HepG2 (cell line): ENCODE measurements around the gene GUK1. TPM values are rescaled to one million over a fixed set of nuclear protein-coding genes. Genes with fewer than 3 reads are reported as not detected.
A peak's percentile ranks its signal among the peaks of the same experiment; 100 is the strongest.

Experiments used
- ATAC-seq: fragments of 200-7000 bp; cut with Tn5 transposase; 3 replicates; pipeline ENCODE4 v1.9.1; 2020; ENCODE audit warnings: mild to moderate bottlenecking, moderate library complexity
- BruUV-seq: library from RNA; stranded (reverse); fragments of 400-500 nt; replicated peaks from 2 replicates; lab custom pipeline; 2021; lab: Mats Ljungman, UMichigan
- CTCF ChIA-PET: fragments of 300-600 bp; formaldehyde crosslinking; extraction: SDS; loops from one replicate; lab custom pipeline; 2021; ENCODE audit warnings: low total read pairs, inconsistent platforms, low intra/inter-chr PET ratio; lab: Yijun Ruan, JAX
- POLR2A ChIA-PET: fragments of 350-600 bp; sonication (Branson Sonifier 250); formaldehyde crosslinking; loops from one replicate; lab custom pipeline; 2020; ENCODE audit warnings: antibody characterized with exemption, inconsistent platforms; lab: Yijun Ruan, JAX
- DNase-seq: peaks from one replicate; pipeline ENCODE4 v3.0.0-alpha.2; 2015; ENCODE audit warnings: low spot score
- FAIRE-seq: peaks from 3 replicates; lab custom pipeline; 2011; peaks lifted over from hg19 to GRCh38; lab: Jason Lieb, UNC
- H2AFZ ChIP-seq: one replicate; pipeline ENCODE4 v1.6.1; 2011; ENCODE audit warnings: low read length, inconsistent platforms
- H3K27ac ChIP-seq: fragments of 300-600 bp; 3 replicates; pipeline ENCODE4 v1.8.0; 2011; ENCODE audit warnings: mixed run types, mild to moderate bottlenecking, mixed read lengths, low read length, inconsistent platforms; ENCODE audit not compliant: insufficient read depth; ENCODE audit errors: extremely low read length
- H3K27me3 ChIP-seq, 2 experiments: fragments of 200-600 bp in 1 of 2; 2 replicates in 1 of 2; 3 replicates in 1 of 2; pipeline versions ENCODE4 v1.6.0 to v1.8.0; 2011; ENCODE audit warnings: low read length in 2 of 2, mild to moderate bottlenecking in 2 of 2, moderate library complexity in 2 of 2, inconsistent platforms in 1 of 2; ENCODE audit not compliant: insufficient read depth in 2 of 2, control insufficient read depth in 1 of 2
- H3K36me3 ChIP-seq, 2 experiments: fragments of 200-600 bp in 1 of 2; replicated peaks in 1 of 2; 2 replicates in 1 of 2; 3 replicates in 1 of 2; pipeline versions ENCODE4 v1.5.1 to v1.8.0; 2011; ENCODE audit warnings: low read length in 2 of 2, inconsistent platforms in 1 of 2; ENCODE audit not compliant: insufficient read depth in 2 of 2, control insufficient read depth in 1 of 2
- H3K4me1 ChIP-seq: 2 replicates; pipeline ENCODE4 v1.5.1; 2012; ENCODE audit warnings: low read length, inconsistent platforms; ENCODE audit not compliant: insufficient read depth
- H3K4me2 ChIP-seq: 2 replicates; pipeline ENCODE4 v1.6.0; 2011; ENCODE audit warnings: low read depth, low read length, inconsistent platforms
- H3K4me3 ChIP-seq, 3 experiments: fragments of 200-600 bp in 1 of 3; sonication (generic), shearing (Covaris generic) in 1 of 3; replicated peaks in 1 of 3; 2 replicates each; pipeline ENCODE4 v1.5.1; 2011 to 2016; ENCODE audit warnings: low read length in 3 of 3, inconsistent platforms in 2 of 3, low read depth in 2 of 3, mild to moderate bottlenecking in 2 of 3, control low read depth in 1 of 3, mixed read lengths in 1 of 3; ENCODE audit not compliant: insufficient read depth in 1 of 3
- H3K79me2 ChIP-seq: one replicate; pipeline ENCODE4 v1.6.1; 2011; ENCODE audit warnings: low read length, inconsistent platforms; ENCODE audit not compliant: insufficient read depth
- H3K9ac ChIP-seq: 2 replicates; pipeline ENCODE4 v1.6.0; 2011; ENCODE audit warnings: mild to moderate bottlenecking, low read depth, low read length, inconsistent platforms; ENCODE audit not compliant: insufficient read depth
- H3K9me3 ChIP-seq: 2 replicates; pipeline ENCODE4 v1.5.1; 2012; ENCODE audit warnings: mild to moderate bottlenecking, low read length
- H4K20me1 ChIP-seq: 2 replicates; pipeline ENCODE4 v1.6.0; 2011; ENCODE audit warnings: inconsistent platforms, mild to moderate bottlenecking, low read length, moderate library complexity; ENCODE audit not compliant: insufficient read depth
- ARID4A ChIP-seq: sonication (generic); formaldehyde crosslinking; IDR thresholded peaks from 2 replicates; pipeline ENCODE4 v1.5.0; 2020; ENCODE audit warnings: mild to moderate bottlenecking, missing genetic modification reagents, borderline replicate concordance
- GATAD2A ChIP-seq: IDR thresholded peaks from 2 replicates; pipeline ENCODE4 v1.6.1; 2016
- HOXA3 ChIP-seq: sonication (generic); formaldehyde crosslinking; IDR thresholded peaks from 2 replicates; pipeline ENCODE4 v1.5.0; 2020; ENCODE audit warnings: missing genetic modification reagents
- NCOA2 ChIP-seq: sonication (generic); formaldehyde crosslinking; IDR thresholded peaks from 2 replicates; pipeline ENCODE4 v1.8.0; 2022; ENCODE audit warnings: inconsistent platforms
- NCOA5 ChIP-seq: sonication (generic); formaldehyde crosslinking; IDR thresholded peaks from 2 replicates; pipeline ENCODE4 v1.4.0; 2020; ENCODE audit warnings: missing genetic modification reagents
- PHF21A ChIP-seq: sonication (generic); formaldehyde crosslinking; IDR thresholded peaks from 2 replicates; pipeline ENCODE4 v1.5.0; 2020; ENCODE audit warnings: mild to moderate bottlenecking, missing genetic modification reagents
- SIX1 ChIP-seq: sonication (generic); formaldehyde crosslinking; IDR thresholded peaks from 2 replicates; pipeline ENCODE4 v1.4.0; 2020; ENCODE audit warnings: missing genetic modification reagents, borderline replicate concordance
- SOX13 ChIP-seq, 3 experiments: fragments of 450-650 bp in 1 of 3; sonication (generic) in 1 of 3; formaldehyde crosslinking in 1 of 3; IDR thresholded peaks in 2 of 3; conservative IDR thresholded peaks in 1 of 3; 2 replicates each; pipeline versions ENCODE4 v1.5.0 to v1.6.1; 2016 to 2020; ENCODE audit warnings: antibody characterized with exemption in 1 of 3, mild to moderate bottlenecking in 1 of 3, missing compliant biosample characterization in 1 of 3, missing genetic modification reagents in 1 of 3, moderate library complexity in 1 of 3
- SOX6 ChIP-seq, 2 experiments: fragments of 450-650 bp in 1 of 2; sonication (generic) in 1 of 2; formaldehyde crosslinking in 1 of 2; IDR thresholded peaks; 2 replicates each; pipeline versions ENCODE4 v1.4.0 to v1.6.1; 2017 to 2020; ENCODE audit warnings: antibody characterized with exemption in 1 of 2, mild to moderate bottlenecking in 1 of 2, missing genetic modification reagents in 1 of 2
- ZBTB42 ChIP-seq: sonication (generic); formaldehyde crosslinking; IDR thresholded peaks from 2 replicates; pipeline ENCODE4 v1.5.0; 2020; ENCODE audit warnings: mild to moderate bottlenecking, missing genetic modification reagents
- ZBTB7B ChIP-seq: sonication (generic); formaldehyde crosslinking; IDR thresholded peaks from 2 replicates; pipeline ENCODE4 v1.4.0; 2020; ENCODE audit warnings: missing genetic modification reagents
- ZFY ChIP-seq: sonication (generic); formaldehyde crosslinking; IDR thresholded peaks from 2 replicates; pipeline ENCODE4 v1.4.0; 2020; ENCODE audit warnings: missing genetic modification reagents
- ZNF333 ChIP-seq: sonication (generic); formaldehyde crosslinking; IDR thresholded peaks from 2 replicates; pipeline ENCODE4 v1.4.0; 2020; ENCODE audit warnings: mild to moderate bottlenecking, missing genetic modification reagents, borderline replicate concordance
- ZNF451 ChIP-seq: sonication (generic); formaldehyde crosslinking; IDR thresholded peaks from 2 replicates; pipeline ENCODE4 v1.5.0; 2020; ENCODE audit warnings: mild to moderate bottlenecking, missing genetic modification reagents
- ZNF563 ChIP-seq: sonication (generic); formaldehyde crosslinking; IDR thresholded peaks from 2 replicates; pipeline ENCODE4 v1.8.0; 2022; ENCODE audit warnings: mild to moderate bottlenecking, moderate library complexity, missing genetic modification reagents
- WGBS: methylation state at CpG from one replicate; pipeline ENCODE4 v1.1.6; 2017; ENCODE audit warnings: low lambda C conversion rate; 5-methylcytosine and 5-hydroxymethylcytosine counted together
- in situ Hi-C: cut with HindIII; loops from 2 replicates; pipeline ENCODE4 v1.10.0; 2017; ENCODE audit warnings: low pct_unique_long_range_greater_than_20kb; ENCODE audit not compliant: extremely low pct_ligation_motif_present
- intact Hi-C: fragments of 100-400 bp; cut with micrococcal nuclease; formaldehyde crosslinking; loops from one replicate; pipeline ENCODE4 v1.10.0; 2022; ENCODE audit not compliant: unreplicated experiment
- polyA plus RNA-seq, 8 experiments: library from polyadenylated mRNA; depleted of rRNA in 3 of 8; stranded (reverse) in 7 of 8; unstranded in 1 of 8; fragments of >200 nt; fragmentation: Illumina TruSeq in 4 of 8; extraction: Trizol in 4 of 8; gene quantifications; 2 replicates each; pipeline versions ENCODE4 v1.2.1 to v1.2.3, GENCODE V29; 2011 to 2016; ENCODE audit warnings: low read depth in 4 of 8, missing spikeins in 1 of 8, mixed read lengths in 1 of 8; ENCODE audit not compliant: insufficient read depth in 1 of 8
- total RNA-seq, 5 experiments: library from RNA; depleted of rRNA; stranded (reverse); fragments of >200 nt; fragmentation: Illumina TruSeq; extraction: Trizol; gene quantifications; 2 replicates each; pipeline ENCODE4 v1.2.3, GENCODE V29; 2016; ENCODE audit warnings: low read depth in 1 of 5
- TF ChIP-seq, protein P1 (sequence below): sonication (generic); formaldehyde crosslinking; IDR thresholded peaks from 2 replicates; pipeline ENCODE4 v1.4.0; 2020; ENCODE audit warnings: missing genetic modification reagents

The GUK1 gene
- total and polyA plus RNA-seq, 2 of the 13 experiments (the other 11 are each of a cell fraction or from before 2014, with no cell fraction given), result 116 to 154 TPM

DNA sequence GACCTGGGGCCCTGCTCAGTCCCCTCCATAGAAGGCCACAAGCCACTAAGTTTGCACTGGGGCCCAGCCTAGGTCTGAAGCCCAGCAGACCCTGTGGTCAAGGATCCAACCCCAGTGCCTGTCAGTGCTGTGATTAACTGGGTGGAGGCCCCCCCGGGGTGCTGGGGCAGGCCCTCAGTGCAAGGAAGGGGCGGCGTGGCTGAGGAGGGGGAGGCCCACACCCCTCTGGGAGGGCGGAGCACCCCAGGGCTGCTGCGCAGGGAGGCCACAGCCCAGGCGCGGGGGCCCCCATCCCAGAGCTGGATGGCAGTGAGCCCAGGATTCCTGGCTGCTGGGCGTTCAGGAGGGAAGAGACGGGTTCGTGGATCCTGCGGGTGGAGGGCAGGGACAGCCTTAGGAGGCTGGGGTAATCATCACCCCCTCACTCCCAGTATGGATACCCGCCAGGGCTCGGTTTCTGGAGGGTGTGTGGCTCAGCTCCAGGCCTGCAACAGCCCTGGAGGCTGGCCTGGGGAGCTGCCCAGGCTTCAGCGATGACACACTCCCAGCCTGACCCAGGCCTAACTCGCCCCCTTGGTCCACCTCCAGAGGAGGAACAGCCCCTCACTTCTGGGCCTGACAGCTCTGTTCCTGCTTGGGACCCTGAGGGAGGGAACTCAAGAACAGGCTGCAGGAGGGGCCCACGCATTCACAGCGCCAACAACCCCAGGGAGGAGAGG lies 10.5 kb downstream of the GUK1 start:
- Histone ChIP-seq H2AFZ (no peak overlapping the region), H3K36me3 (peaks cover 2 to 12% of the 10 kb centered on the region in 2 experiments; a peak in 3 of 5 replicates), H3K27me3 (no peaks in the 10 kb centered on the region), H3K9me3 (no peaks in the 10 kb centered on the region), H3K79me2 (peaks cover 15% of the 10 kb centered on the region), H3K4me1 (peaks cover 34% of the 10 kb centered on the region), H3K4me3 (peak overlapping the region; percentile 54 to 78 (median 63)), H3K4me2 (peak overlapping the region; percentile 96), H3K9ac (peak overlapping the region; percentile 77), H3K27ac (peak overlapping the region; percentile 73), H4K20me1 (0 out of 2 replicates have a peak, but pooled peaks cover 6% of the 10 kb centered on the region)
- in situ Hi-C loops, result no loop called here
- 0% methylated on average over 4 of the region's 17 CpGs for WGBS
- no TSS peak for BruUV-seq
- ChIA-PET POLR2A (interaction anchor here (1.0 to 7.9 kb wide), 5 partner anchors 9 to 40 kb away, joined by 3 to 72 read pairs (median 11); partner anchors contain the start of genes GUK1 and IBA57), CTCF (no interaction called here)
- intact Hi-C loops, result no loop called here
- ATAC-seq (peak; percentile 72), FAIRE-seq (no peak), DNase-seq (peak; percentile 41)
- TF ChIP-seq HOXA3 (CRISPR knock-in tag), result peak; percentile 43; the same call in 1 of the 2 replicates
- TF ChIP-seq PHF21A (CRISPR knock-in tag), result peak; percentile 65
- TF ChIP-seq SOX6 (IDR thresholded peaks at IDR 0.05), result no peak
- TF ChIP-seq SOX6 (CRISPR knock-in tag; IDR thresholded peaks at IDR 0.05), result 0 out of 2 replicates have a peak, but pooled peaks have one; percentile 7
- TF ChIP-seq ZNF563 (CRISPR knock-in tag), result 0 out of 2 replicates have a peak, but pooled peaks have one; percentile 11
- peak; percentile 64 for TF ChIP-seq ZFY (CRISPR knock-in tag)
- peak; percentile 56; the same call in 1 of the 2 replicates for TF ChIP-seq ZBTB42 (CRISPR knock-in tag)
- 0 out of 2 replicates have a peak, but pooled peaks have one; percentile 7 for TF ChIP-seq ZNF333 (CRISPR knock-in tag)
- TF ChIP-seq ARID4A (CRISPR knock-in tag), result peak; percentile 10; the same call in 1 of the 2 replicates
- TF ChIP-seq NCOA2 (CRISPR knock-in tag), result 0 out of 2 replicates have a peak, but pooled peaks have one; percentile 9
- TF ChIP-seq ZBTB7B (CRISPR knock-in tag), result peak; percentile 68; the same call in 1 of the 2 replicates
- peak; percentile 10; the same call in 1 of the 2 replicates for TF ChIP-seq GATAD2A (CRISPR knock-in tag)
- TF ChIP-seq ZNF451, result peak; percentile 72; the same call in 1 of the 2 replicates
- TF ChIP-seq SIX1, result 0 out of 2 replicates have a peak, but pooled peaks have one; percentile 18
- TF ChIP-seq, protein P1, sequence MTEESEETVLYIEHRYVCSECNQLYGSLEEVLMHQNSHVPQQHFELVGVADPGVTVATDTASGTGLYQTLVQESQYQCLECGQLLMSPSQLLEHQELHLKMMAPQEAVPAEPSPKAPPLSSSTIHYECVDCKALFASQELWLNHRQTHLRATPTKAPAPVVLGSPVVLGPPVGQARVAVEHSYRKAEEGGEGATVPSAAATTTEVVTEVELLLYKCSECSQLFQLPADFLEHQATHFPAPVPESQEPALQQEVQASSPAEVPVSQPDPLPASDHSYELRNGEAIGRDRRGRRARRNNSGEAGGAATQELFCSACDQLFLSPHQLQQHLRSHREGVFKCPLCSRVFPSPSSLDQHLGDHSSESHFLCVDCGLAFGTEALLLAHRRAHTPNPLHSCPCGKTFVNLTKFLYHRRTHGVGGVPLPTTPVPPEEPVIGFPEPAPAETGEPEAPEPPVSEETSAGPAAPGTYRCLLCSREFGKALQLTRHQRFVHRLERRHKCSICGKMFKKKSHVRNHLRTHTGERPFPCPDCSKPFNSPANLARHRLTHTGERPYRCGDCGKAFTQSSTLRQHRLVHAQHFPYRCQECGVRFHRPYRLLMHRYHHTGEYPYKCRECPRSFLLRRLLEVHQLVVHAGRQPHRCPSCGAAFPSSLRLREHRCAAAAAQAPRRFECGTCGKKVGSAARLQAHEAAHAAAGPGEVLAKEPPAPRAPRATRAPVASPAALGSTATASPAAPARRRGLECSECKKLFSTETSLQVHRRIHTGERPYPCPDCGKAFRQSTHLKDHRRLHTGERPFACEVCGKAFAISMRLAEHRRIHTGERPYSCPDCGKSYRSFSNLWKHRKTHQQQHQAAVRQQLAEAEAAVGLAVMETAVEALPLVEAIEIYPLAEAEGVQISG (CRISPR knock-in tag), result peak; percentile 26
- no peak for TF ChIP-seq NCOA5
- TF ChIP-seq SOX13 (IDR thresholded peaks at IDR 0.05), result no peak
- 0 out of 4 replicates have a peak, but pooled peaks of 1 of the 2 experiments have one; percentile 22 for TF ChIP-seq SOX13 (CRISPR knock-in tag; conservative IDR thresholded peaks at IDR 0.05 in 1 of 2, IDR thresholded peaks at IDR 0.05 in 1 of 2)
